ENCODE measurements around the gene IL20.

IL20 gene

DNA sequence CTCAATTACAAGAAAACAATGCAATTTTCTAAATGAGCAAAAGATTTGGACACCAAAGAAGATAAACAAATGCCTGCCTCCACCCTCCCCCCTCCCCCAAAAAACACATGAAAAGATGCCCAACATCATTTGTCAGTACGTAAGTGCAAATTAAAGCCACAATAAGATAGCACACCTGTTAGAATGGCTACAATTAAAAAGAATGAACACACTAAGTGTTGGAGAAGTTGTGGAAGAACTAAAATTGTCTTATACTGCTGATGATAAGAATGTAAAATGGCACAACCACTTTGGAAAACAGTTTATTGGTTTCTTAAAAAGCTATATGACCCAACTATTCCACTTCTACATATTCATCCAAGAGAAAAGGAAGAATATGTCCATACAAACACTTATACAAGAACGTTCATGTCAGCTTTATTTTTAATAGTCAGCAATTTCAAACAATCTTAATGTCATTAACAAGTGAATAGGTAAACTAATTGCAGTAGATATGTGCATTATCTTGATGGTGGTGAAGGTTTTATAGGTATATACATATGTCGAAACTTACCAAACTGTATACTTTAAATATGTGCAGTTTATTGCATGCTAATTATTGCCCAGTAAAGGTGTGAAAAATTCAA, 10.4 kb downstream of the IL20 start:
- no peak overlapping the region for H3K4me3 ChIP-seq (ENCODE audit: low read depth, low read length)
- TF ChIP-seq, protein P1, sequence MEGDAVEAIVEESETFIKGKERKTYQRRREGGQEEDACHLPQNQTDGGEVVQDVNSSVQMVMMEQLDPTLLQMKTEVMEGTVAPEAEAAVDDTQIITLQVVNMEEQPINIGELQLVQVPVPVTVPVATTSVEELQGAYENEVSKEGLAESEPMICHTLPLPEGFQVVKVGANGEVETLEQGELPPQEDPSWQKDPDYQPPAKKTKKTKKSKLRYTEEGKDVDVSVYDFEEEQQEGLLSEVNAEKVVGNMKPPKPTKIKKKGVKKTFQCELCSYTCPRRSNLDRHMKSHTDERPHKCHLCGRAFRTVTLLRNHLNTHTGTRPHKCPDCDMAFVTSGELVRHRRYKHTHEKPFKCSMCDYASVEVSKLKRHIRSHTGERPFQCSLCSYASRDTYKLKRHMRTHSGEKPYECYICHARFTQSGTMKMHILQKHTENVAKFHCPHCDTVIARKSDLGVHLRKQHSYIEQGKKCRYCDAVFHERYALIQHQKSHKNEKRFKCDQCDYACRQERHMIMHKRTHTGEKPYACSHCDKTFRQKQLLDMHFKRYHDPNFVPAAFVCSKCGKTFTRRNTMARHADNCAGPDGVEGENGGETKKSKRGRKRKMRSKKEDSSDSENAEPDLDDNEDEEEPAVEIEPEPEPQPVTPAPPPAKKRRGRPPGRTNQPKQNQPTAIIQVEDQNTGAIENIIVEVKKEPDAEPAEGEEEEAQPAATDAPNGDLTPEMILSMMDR (IDR thresholded peaks at IDR 0.05; ENCODE audit: low read depth, low read length) = no peak

DNA sequence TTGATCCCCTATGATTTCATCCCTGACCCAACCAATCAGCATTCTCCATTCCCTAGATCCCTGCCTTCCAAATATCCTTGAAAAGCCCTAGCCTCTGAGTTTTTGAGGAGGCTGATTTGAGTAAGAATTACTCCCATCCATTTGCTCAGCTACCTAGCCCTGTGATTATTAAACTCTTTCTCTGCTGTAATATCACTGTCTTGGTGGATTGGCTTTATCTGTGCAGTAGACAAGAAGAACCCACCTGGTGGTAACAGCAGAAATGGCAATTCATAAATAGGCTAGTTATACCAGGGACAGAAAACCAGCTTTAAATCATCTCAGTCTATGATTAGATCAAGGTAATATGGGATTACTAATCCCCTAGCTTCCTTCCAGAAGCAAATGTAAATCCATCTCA, 13.0 kb downstream of the IL20 start:
- no peak overlapping the region for H3K4me3 ChIP-seq (ENCODE audit: low read depth, low read length)
- TF ChIP-seq, protein P1 (IDR thresholded peaks at IDR 0.05; ENCODE audit: low read depth, low read length) = 0 out of 2 replicates have a peak, but pooled peaks have one; percentile 11

DNA sequence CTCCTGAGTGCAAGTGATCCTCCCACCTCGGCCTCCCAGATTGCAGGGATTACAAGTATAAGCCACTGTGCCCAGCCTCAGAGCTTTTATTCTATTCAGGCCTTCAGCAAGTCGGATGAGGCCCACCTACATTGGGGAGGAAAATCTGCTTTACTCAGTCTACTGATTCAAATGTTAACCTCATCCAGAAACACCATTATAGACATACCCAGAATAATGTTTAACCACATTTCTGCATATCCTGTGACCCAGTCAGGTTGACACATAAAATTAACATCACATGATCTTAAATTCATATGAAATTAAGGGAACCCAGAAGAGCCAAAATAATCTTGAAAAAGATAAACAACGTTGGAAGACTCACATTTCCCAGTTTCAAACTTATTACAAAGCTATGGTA, 14.9 kb downstream of the IL20 start:
- no peak overlapping the region for H3K4me3 ChIP-seq (ENCODE audit: low read depth, low read length)
- TF ChIP-seq, protein P1 (IDR thresholded peaks at IDR 0.05; ENCODE audit: low read depth, low read length) = no peak

DNA sequence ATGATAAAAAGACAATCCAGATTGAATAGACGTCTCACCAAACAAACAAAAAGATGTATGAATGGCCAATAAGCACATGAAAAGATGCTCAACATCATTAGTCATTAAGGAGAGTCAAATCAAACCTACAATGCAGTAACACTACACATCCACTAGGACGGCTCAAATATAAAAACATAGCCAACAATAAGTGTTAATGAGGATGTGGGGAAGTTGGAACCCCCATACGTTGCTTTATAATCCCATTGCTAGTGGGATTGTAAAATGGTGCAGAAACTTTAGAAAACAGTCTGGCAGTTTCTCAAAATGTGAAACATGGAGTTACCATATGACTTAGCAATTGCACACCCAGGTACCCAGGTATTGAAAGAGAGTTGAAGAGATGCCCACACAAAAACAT, 17.1 kb downstream of the IL20 start:
- H3K4me3 ChIP-seq (ENCODE audit: low read depth, low read length) = no peak overlapping the region
- TF ChIP-seq, protein P1 (IDR thresholded peaks at IDR 0.05; ENCODE audit: low read depth, low read length) = no peak

DNA sequence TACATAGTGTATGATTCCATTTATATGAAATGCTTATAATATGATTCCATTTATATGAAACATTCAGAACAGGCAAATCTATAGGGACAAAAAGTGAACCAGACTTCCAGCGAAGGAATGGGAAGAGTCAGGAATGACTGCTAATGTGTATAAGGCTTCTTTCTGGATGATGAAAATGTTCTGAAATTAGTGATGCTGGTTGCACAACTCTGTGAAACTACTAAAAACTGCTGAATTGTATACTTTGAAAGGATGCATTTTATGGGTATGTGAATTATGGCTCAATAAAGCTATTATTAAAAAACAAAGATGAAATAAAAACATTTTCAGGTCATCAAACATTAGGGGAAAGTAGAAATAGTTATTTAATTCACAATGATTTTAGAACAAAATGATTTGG, 17.7 kb downstream of the IL20 start:
- H3K4me3 ChIP-seq (ENCODE audit: low read depth, low read length) = no peak overlapping the region
- TF ChIP-seq, protein P1 (IDR thresholded peaks at IDR 0.05; ENCODE audit: low read depth, low read length) = no peak

DNA sequence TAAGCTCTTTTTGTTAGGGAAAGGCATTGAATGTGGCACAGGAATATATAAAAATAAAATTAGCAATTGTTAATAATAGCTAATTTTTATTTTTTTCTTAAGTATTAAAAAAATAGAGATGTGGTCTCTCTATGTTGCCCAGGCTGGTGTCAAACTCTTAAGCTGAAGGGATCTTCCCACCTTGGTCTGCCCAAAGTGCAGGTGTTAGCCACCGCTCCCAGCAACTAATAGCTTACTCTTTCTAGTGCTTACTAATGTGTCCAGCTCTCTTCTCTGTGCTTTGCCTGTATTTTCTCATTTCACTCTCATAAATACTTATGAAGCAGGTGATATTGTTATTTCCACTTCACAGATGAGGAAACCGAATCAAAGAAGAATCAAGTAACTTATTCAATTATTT, 18.5 kb downstream of the IL20 start:
- no peak overlapping the region for H3K4me3 ChIP-seq (ENCODE audit: low read depth, low read length)
- TF ChIP-seq, protein P1 (IDR thresholded peaks at IDR 0.05; ENCODE audit: low read depth, low read length) = no peak

DNA sequence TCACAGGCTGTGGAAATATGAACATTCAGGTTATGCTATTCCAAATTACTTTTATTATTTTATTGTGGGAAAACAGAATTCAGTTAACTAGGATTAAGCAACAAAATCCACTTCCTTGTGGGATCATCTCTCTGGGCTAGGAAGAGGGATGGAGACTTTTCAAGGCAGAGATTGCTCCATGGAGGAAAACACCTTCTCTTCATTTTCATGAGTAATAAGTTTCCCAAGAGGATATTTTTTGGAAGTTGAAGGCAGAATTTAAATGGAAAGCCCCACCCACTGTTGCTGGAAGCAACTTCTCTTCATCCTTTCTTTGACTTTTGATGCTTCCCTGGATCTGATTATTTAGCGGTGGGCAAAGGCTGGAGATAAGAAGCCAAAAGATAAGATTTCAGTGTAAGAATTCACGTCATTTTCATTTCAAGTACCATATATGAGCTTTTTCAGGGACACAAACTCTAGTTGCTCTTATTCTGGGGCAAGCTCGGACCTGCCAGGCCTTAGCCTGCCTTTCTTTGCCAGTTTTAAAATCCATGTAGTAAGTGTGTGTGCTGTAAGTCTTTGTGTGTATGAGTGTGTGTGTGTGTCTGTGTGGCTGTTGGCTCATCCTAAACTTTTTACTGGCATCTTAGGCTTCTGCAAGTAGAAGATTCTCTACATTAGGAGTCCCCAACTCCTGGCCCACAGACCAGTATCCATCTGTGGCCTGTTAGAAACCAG, 20.1 kb downstream of the IL20 start:
- no peak overlapping the region for H3K4me3 ChIP-seq (ENCODE audit: low read depth, low read length)
- TF ChIP-seq, protein P1 (IDR thresholded peaks at IDR 0.05; ENCODE audit: low read depth, low read length) = no peak
